Stimulated activated CD4-positive, alpha-beta T cell treated with anti-CD3 and anti-CD28 coated beads, Interleukin-1b, Interleukin-23, amount 100 ng/mL, for 4 hours (primary cell): ENCODE measurements around the gene ORM1.

Experiments used
- DNase-seq, 2 donors: peaks; one replicate each; pipeline ENCODE4 v3.0.0-alpha.2; 2020; ENCODE audit warnings: low read depth in 2 of 2

Gene ORM1

GRCh38 chr9:114343471-114344187, 20.7 kb downstream of the ORM1 start:
- no peak for DNase-seq

DNA sequence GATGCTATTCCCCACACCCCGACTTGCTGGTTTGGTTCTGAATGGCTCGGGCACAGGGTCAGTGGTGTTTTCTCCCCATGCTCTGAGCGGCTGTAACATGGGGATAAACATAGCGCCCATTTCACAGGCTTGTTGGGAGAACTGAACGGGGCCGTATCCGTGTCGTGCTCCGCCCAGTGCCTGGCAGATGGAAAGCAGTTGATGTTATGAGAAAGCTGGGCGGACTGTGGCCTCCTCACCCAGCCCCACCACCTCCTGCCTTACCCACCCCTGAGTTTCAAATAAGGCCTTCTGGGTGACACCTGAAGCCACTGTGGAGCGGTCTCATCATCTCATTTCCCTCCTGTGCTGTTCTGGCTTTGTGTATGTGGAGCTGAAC, 21.3 kb downstream of the ORM1 start:
- no peak for DNase-seq

GRCh38 chr9:114344692-114345091, 21.8 kb downstream of the ORM1 start:
- no peak for DNase-seq

DNA sequence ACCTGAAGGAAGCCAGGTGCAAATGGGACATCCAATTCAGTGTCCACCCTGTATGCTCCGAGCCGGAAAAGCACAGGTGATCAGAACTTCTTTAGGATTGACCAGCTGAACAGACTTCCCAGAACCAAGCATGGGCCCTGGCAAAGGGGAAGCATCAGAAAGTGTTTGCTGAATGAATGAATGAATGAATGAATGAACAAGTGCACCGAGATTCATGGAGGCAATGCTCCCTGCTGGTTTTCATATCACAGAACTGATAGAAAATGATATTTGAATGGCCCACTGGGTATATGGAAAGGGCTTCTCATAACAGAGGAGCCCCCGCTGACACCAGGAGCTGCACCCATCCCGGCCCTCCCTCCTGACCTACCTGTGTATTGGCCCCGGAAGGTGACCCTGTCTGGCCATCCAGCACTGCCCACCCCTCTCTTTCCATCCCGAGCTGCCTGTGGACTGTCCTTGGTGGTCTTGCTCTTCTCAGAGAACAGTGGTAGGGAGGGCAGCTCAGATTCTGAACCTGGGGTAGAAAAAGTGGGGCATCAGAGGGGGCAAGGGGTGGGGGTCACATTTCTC, 22.7 kb downstream of the ORM1 start:
- no peak for DNase-seq

GRCh38 chr9:114346146-114346545, 23.2 kb downstream of the ORM1 start:
- DNase-seq, result no peak

GRCh38 chr9:114347675-114348074, 24.8 kb downstream of the ORM1 start:
- DNase-seq, result no peak

DNA sequence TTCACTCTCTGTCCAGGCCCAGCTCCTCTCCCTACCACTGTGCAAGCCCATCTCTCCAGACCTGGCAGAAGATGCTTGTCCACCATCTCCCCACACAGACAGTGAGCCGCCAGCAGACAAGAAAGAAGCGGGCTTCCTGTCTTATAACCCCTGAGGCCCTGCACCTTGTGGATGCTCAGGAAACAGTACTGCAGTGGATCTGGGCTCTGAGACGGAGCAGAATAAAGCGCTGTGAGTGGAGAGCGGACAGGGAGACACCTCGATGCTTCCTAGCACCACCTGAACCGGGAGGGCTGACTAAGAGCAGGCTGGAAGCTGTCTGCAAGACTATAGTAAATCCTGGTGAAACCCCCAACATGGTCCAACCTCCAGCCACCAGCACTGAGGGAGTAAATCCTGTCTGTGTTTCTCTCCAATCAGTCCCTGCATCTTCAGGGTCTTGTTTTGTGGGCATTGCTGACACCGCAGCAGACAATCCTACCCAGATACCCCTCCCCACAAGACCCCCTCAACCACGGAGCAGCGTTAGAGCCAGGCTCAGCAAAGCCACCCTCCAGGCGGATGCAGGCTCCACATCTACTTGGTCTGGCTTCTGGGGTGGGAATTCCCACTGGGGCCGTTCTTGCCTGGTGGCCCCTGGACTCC, 25.5 kb downstream of the ORM1 start:
- no peak for DNase-seq

- peak; percentile 56 to 73 for DNase-seq
Measured at GRCh38 chr9:114348906-114349482, 26.1 kb downstream of the ORM1 start.

GRCh38 chr9:114349713-114350480, 27.0 kb downstream of the ORM1 start:
- no peak for DNase-seq

DNA sequence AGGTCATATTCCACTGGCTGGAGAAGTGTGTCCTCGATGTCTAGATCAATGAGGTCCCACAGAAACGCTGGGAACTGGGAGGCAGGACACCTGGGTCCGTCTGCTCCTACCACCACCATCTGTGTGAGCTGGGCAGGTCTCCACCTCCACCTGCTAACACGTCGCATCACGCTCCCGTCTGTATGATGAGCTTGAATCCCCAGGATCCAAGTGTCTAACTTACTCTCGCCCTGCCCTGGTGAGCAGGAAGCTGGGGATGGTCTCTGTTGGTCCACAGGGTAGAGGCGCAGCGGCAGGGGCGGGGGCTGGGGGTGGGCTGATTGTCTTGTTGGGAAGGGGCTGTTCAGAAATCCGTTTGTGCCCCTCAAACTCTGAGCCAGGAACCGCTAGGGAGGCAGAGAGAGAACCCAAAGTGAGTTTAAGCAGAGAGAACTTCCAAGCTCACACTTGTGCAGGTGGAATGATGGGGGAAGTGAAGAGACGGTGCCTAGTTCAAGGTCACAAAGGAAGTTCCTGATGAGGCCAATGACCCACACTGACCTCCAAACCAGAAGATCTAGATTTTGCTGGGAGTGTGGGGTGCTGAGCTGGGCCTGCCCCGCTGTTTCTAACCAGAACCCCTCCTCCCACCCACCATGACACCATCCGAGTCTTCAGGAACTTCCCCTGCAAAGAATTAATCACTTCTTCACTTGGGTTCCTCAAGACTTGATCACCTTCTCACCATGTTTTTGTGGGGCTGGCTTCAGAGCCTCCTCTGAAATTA, 27.9 kb downstream of the ORM1 start:
- DNase-seq, result no peak

DNA sequence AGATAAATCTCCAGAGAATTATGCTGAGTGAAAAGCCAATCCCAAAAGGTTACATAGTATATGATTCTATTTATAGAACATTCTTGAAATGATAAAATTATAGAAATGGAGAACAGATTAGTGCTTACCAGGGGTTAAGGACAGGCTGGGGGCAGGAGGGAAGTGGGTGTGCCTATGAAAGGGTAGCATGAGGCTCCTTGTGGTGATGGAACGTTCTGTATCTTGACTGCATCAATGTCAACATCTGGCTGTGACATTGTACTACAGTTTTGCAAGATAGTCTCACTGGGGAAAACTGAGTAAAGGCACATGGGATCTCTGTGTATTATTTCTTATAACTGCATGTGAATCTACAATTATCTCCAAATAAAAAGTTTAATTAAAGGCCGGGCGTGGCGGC, 29.0 kb downstream of the ORM1 start:
- no peak for DNase-seq

DNA sequence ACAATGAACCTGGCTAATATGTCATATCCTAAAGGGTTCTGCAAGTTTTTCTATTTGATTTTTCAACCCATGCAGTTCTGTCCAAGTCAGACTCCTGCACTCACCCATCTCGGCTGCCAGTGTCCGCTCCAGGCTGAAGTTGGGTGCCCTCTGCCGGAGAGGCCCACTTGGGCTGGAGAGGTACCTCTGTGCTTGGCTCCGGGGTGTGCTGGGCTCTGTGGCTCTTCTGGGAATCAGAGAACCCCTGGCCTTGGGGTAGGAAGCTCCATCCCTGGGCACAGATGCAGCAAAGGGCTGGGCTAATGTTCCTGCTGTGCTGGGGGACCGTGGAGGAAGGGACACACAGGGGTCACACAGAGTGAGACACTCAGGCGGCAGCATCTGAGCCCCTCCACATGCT, 32.9 kb downstream of the ORM1 start:
- DNase-seq, result no peak

- DNase-seq, result no peak
Measured at GRCh38 chr9:114356792-114357191, 33.9 kb downstream of the ORM1 start.

DNA sequence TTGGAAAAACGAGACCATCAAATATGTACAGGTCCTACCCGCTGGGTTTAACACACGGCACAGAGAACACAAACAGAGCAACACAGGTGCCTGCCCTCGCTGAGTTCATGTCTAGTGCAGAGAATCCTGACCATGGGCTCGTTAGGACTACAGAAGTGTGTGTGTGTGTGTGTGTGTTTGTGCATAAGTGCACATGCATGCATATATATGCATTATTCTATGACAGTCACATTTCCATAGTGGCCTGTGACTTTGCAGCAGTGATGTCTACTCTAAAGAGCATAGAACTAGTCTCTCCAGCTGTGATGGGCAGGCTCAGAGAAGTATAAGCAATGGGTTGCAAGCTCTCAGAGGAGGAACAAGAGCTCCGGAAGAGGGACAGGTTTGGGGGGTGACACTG, 34.5 kb downstream of the ORM1 start:
- no peak for DNase-seq

DNA sequence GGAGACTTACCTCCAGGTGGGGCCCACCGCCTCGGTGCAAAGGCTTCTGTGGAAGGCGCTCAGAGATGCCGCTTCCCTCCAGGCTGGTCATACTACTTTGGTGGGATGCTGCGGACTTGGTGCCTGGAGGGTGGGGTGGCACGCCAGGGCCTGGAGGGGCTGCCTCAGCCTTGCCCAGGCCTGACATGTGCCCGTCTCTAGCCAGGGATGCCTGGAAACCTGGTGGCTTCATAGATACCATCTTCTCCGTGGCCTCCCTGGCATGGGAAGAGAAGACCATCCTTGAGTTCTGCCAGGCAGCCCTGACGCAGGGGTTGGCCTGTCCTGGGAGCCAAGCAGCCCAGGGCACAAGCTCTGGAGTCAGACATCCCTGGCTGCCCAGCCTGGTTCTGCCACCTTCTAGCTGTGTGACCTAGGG, 35.0 kb downstream of the ORM1 start:
- no peak for DNase-seq

DNA sequence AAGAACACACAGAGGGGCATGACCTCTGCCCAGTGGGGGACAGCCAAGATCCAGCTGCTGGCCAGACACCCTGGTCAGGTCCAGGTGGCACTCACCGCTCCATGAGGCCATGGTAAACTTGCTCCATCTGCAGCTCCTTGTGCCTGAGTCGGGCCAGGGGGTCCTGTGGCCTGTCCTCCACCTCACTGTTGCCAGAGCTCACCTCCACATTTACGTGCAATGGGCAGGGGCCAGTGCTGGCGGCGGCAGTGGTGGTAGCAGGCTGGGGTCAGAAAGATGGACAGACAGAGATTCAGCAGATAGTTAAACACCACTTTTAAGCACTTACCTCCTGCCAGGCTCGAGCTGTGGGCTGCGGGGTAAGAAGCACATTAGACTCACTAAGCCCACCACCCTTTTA, 36.9 kb downstream of the ORM1 start:
- no peak for DNase-seq

- DNase-seq, result no peak
Measured at GRCh38 chr9:114361542-114361941, 38.6 kb downstream of the ORM1 start.

GRCh38 chr9:114362394-114362793, 39.5 kb downstream of the ORM1 start:
- no peak for DNase-seq

DNA sequence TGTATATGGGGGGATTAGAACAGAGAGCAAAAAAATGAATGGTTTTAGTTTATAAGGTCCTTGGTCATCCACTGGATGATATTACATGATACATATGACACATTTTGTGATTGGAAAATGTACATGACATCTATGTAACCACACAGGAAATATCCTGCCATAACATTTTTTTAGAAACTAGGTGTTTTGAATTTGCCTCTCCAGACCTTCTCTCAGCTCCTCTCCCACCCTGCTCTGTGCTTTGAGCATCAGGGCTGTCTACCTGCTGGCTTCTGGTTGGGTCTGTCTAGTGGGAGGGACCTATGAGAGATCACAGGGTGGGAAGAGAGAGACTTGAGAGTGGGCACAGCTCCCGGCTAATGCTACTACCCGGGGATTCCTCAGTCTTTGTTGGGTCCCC, 40.5 kb downstream of the ORM1 start:
- DNase-seq, result no peak

GRCh38 chr9:114364134-114365041, 41.5 kb downstream of the ORM1 start:
- no peak for DNase-seq
